H1 (cell line): ENCODE data around the gene C17orf107. TPM values are rescaled to one million over a fixed set of nuclear protein-coding genes. Genes with fewer than 3 reads are reported as not detected.
A peak's percentile ranks its signal among the peaks of the same experiment; 100 is the strongest.

Source experiments
- ATF3 ChIP-seq: IDR thresholded peaks from 2 replicates; pipeline ENCODE4 v1.6.1; 2011; ENCODE audit warnings: low read depth, mild to moderate bottlenecking, low read length; ENCODE audit not compliant: insufficient read depth
- BCL11A ChIP-seq, 2 experiments: IDR thresholded peaks; one replicate each; pipeline ENCODE4 v1.6.1; 2011; ENCODE audit warnings: low read depth in 2 of 2, low read length in 2 of 2, mild to moderate bottlenecking in 2 of 2
- CEBPB ChIP-seq: IDR thresholded peaks from 2 replicates; pipeline ENCODE4 v1.6.1; 2012; ENCODE audit warnings: low read depth, low read length
- CHD2 ChIP-seq: IDR thresholded peaks from 2 replicates; pipeline ENCODE4 v1.6.1; 2012; ENCODE audit warnings: low read length, improper control_type of control experiment
- GTF2F1 ChIP-seq: IDR thresholded peaks from 2 replicates; pipeline ENCODE4 v1.6.1; 2012; ENCODE audit warnings: low read depth, low read length, improper control_type of control experiment, borderline replicate concordance
- MAX ChIP-seq: IDR thresholded peaks from 2 replicates; pipeline ENCODE4 v1.6.1; 2012; ENCODE audit warnings: inconsistent platforms
- NANOG ChIP-seq: IDR thresholded peaks from 2 replicates; pipeline ENCODE4 v1.6.1; 2011; ENCODE audit warnings: low read length, low read depth, mild to moderate bottlenecking, inconsistent platforms; ENCODE audit not compliant: insufficient read depth, poor library complexity, severe bottlenecking
- RNF2 ChIP-seq: fragments of 200-900, 300-1000 bp; sonication (generic); IDR thresholded peaks from 2 replicates; pipeline ENCODE4 v1.7.1; 2016; ENCODE audit warnings: borderline replicate concordance, low read depth, mild to moderate bottlenecking, antibody characterized with exemption, low read length; ENCODE audit not compliant: poor library complexity, severe bottlenecking; ENCODE audit errors: missing control alignments
- SAP30 ChIP-seq: fragments of 300-600 bp; sonication (generic); IDR thresholded peaks from 2 replicates; pipeline ENCODE4 v1.7.1; 2012; ENCODE audit warnings: low read length, moderate library complexity, mild to moderate bottlenecking, inconsistent platforms; ENCODE audit not compliant: insufficient read depth, insufficient replicate concordance
- SIN3A ChIP-seq, 2 experiments: IDR thresholded peaks in 1 of 2; conservative IDR thresholded peaks in 1 of 2; 2 replicates each; pipeline ENCODE4 v1.6.1; 2011 to 2012; ENCODE audit warnings: low read length in 2 of 2, improper control_type of control experiment in 1 of 2, low read depth in 1 of 2, mild to moderate bottlenecking in 1 of 2
- SRF ChIP-seq: IDR thresholded peaks from 2 replicates; pipeline ENCODE4 v1.6.1; 2011; ENCODE audit warnings: mild to moderate bottlenecking, low read depth, low read length, moderate library complexity
- SUZ12 ChIP-seq: fragments of 200-600 bp; sonication (generic); IDR thresholded peaks from 2 replicates; pipeline ENCODE4 v1.6.1; 2012; ENCODE audit warnings: mild to moderate bottlenecking, inconsistent platforms, low read length, moderate library complexity, mixed read lengths
- TCF12 ChIP-seq: IDR thresholded peaks from 2 replicates; pipeline ENCODE4 v1.6.1; 2011; ENCODE audit warnings: low read depth, mild to moderate bottlenecking, low read length
- TEAD4 ChIP-seq: IDR thresholded peaks from 2 replicates; pipeline ENCODE4 v1.6.1; 2012; ENCODE audit warnings: low read depth, low read length, inconsistent platforms, mixed read lengths
- USF2 ChIP-seq: IDR thresholded peaks from 2 replicates; pipeline ENCODE4 v1.6.1; 2011; ENCODE audit warnings: low read length, improper control_type of control experiment
- YY1 ChIP-seq: IDR thresholded peaks from 2 replicates; pipeline ENCODE4 v1.6.1; 2011; ENCODE audit warnings: low read depth, mild to moderate bottlenecking, low read length
- polyA plus RNA-seq, 7 experiments: library from polyadenylated mRNA; depleted of rRNA in 3 of 7; stranded (reverse) in 5 of 7; unstranded in 2 of 7; fragments of >200 nt in 5 of 7; fragments of 200-250 nt in 2 of 7; gene quantifications; 1 replicate in 5 of 7; 2 replicates in 1 of 7; 4 replicates in 1 of 7; pipeline versions ENCODE4 v1.2.1 to v1.2.3, GENCODE V29; 2011 to 2013; ENCODE audit warnings: missing spikeins in 2 of 7, mixed read lengths in 2 of 7
- total RNA-seq: library from RNA; stranded (reverse); fragmentation: NEBNext Ultra II Directional; extraction: Animal tissue kit (Norgen Biotek cat#: 25700); gene quantifications from 2 replicates; pipeline ENCODE4 v1.2.1, GENCODE V29; 2021

Gene C17orf107
- total and polyA plus RNA-seq, 2 of the 8 experiments (the other 6 are each of a cell fraction or from before 2014, with no cell fraction given), result 0.39 to 0.45 TPM

GRCh38 chr17:4881761-4882555 lies 17.4 kb upstream of the C17orf107 start (continued):
- TF ChIP-seq USF2 (no peak), ATF3 (no peak), RNF2 (no peak), SRF (no peak), CEBPB (no peak), BCL11A (IDR thresholded peaks at IDR 0.05; ENCODE audit: low read depth in 2 of 2, low read length in 2 of 2) (no peak), NANOG (no peak), YY1 (no peak), SAP30 (no peak), TEAD4 (no peak), CHD2 (no peak), TCF12 (peak; percentile 77), SUZ12 (no peak), MAX (0 out of 2 replicates have a peak, but pooled peaks have one; percentile 24), SIN3A (conservative IDR thresholded peaks at IDR 0.05 in 1 of 2, IDR thresholded peaks at IDR 0.05 in 1 of 2; ENCODE audit: low read depth in 1 of 2, low read length in 2 of 2) (peak in 1 of 2 experiments; percentile 76; a peak in 2 of 4 replicates), GTF2F1 (no peak)
